GM21390 (cell line): ENCODE results near the gene SERPINB4.
A peak's percentile ranks its signal among the peaks of the same experiment; 100 is the strongest.
"Not testable (repeated sequence)": the region's sequence is repeated elsewhere in the genome, so short reads cannot be mapped to it uniquely, and the experiment has no call there.

ENCODE experiments used
- ATAC-seq: cut with Tn5 transposase; IDR thresholded peaks from one replicate; pipeline ENCODE4 v1.9.1; 2021; ENCODE audit not compliant: unreplicated experiment

The SERPINB4 gene

GRCh38 chr18:63644142-63644541, at the start of gene SERPINB4:
Gene SERPINB4, minus strand, starts transcription at chr18:63644256. Its CDS starts 679 bp downstream, at chr18:63643577.
- ATAC-seq, result not testable (repeated sequence)

- ATAC-seq, result no peak
These were observed 45.0 kb upstream of the SERPINB4 start for GRCh38 chr18:63689064-63689463.

GRCh38 chr18:63686871-63687270, 42.8 kb upstream of the SERPINB4 start:
- no peak for ATAC-seq

GRCh38 chr18:63684718-63685117, 40.7 kb upstream of the SERPINB4 start:
- no peak for ATAC-seq

GRCh38 chr18:63683890-63684289, 39.8 kb upstream of the SERPINB4 start:
- no peak for ATAC-seq

GRCh38 chr18:63683152-63683551, 39.1 kb upstream of the SERPINB4 start:
- ATAC-seq, result no peak

- no peak for ATAC-seq
These were observed 37.6 kb upstream of the SERPINB4 start for GRCh38 chr18:63681449-63682340.

GRCh38 chr18:63679820-63680606, 36.0 kb upstream of the SERPINB4 start:
- no peak for ATAC-seq

- ATAC-seq, result no peak
These were observed 33.6 kb upstream of the SERPINB4 start for GRCh38 chr18:63677500-63678225.

- peak; percentile 89 for ATAC-seq
These were observed 32.7 kb upstream of the SERPINB4 start for GRCh38 chr18:63676526-63677323.

- ATAC-seq, result no peak
These were observed 20.5 kb upstream of the SERPINB4 start for GRCh38 chr18:63664571-63664970.

- ATAC-seq, result not testable (repeated sequence)
These were observed 17.7 kb upstream of the SERPINB4 start, which contains the start of gene SERPINB3 for GRCh38 chr18:63661750-63662149. Gene SERPINB3, minus strand, starts transcription at chr18:63661893. Its CDS starts 677 bp downstream, at chr18:63661216.

GRCh38 chr18:63658920-63659319, 14.9 kb upstream of the SERPINB4 start:
- not testable (repeated sequence) for ATAC-seq

- ATAC-seq, result not testable (repeated sequence)
These were observed 6.2 kb upstream of the SERPINB4 start for GRCh38 chr18:63650271-63650670.

- no peak for ATAC-seq
These were observed 4.2 kb upstream of the SERPINB4 start for GRCh38 chr18:63648241-63648640.

GRCh38 chr18:63646936-63647335, 2.9 kb upstream of the SERPINB4 start:
- no peak for ATAC-seq

GRCh38 chr18:63644694-63645093, 638 bp upstream of the SERPINB4 start:
- ATAC-seq, result not testable (repeated sequence)

- not testable (repeated sequence) for ATAC-seq
These were observed 1.2 kb downstream of the SERPINB4 start for GRCh38 chr18:63642668-63643356.

- not testable (repeated sequence) for ATAC-seq
These were observed 2.8 kb downstream of the SERPINB4 start for GRCh38 chr18:63641157-63641680.
